Adipocyte (in vitro differentiated cells): ENCODE results near the gene USP36.

ENCODE experiments used
- DNase-seq: peaks from one replicate; pipeline ENCODE4 v3.0.0-alpha.2; 2015; ENCODE audit warnings: low read depth
- H3K27me3 ChIP-seq: replicated peaks from 2 replicates; pipeline ENCODE4 v1.7.0; 2013; ENCODE audit warnings: mild to moderate bottlenecking, low read length, moderate library complexity; ENCODE audit not compliant: control insufficient read depth, insufficient read depth
- H3K36me3 ChIP-seq: 2 replicates; pipeline ENCODE4 v1.7.0; 2013; ENCODE audit warnings: low read length, mild to moderate bottlenecking, moderate library complexity; ENCODE audit not compliant: control insufficient read depth, insufficient read depth, severe bottlenecking
- H3K4me1 ChIP-seq: 2 replicates; pipeline ENCODE4 v1.7.0; 2013; ENCODE audit warnings: mild to moderate bottlenecking, low read length, moderate library complexity; ENCODE audit not compliant: control insufficient read depth, insufficient read depth
- H3K4me3 ChIP-seq: 2 replicates; pipeline ENCODE4 v1.7.0; 2013; ENCODE audit warnings: mild to moderate bottlenecking, low read length, moderate library complexity
- H3K9ac ChIP-seq: 2 replicates; pipeline ENCODE4 v1.7.0; 2013; ENCODE audit warnings: mild to moderate bottlenecking, low read length, moderate library complexity
- H3K9me3 ChIP-seq: 2 replicates; pipeline ENCODE4 v1.7.0; 2013; ENCODE audit warnings: mild to moderate bottlenecking, low read length, moderate library complexity; ENCODE audit not compliant: control insufficient read depth

USP36 gene

GRCh38 chr17:78804777-78805176 is 35.8 kb downstream of the USP36 start:
- no peaks in the 10 kb centered on the region for H3K4me1 ChIP-seq
- no peak overlapping the region for H3K4me3 ChIP-seq
- H3K36me3 ChIP-seq, result peaks cover 76% of the 10 kb centered on the region
- H3K9ac ChIP-seq, result no peak overlapping the region
- DNase-seq, result no peak
- no peaks in the 10 kb centered on the region for H3K9me3 ChIP-seq
- no peaks in the 10 kb centered on the region for H3K27me3 ChIP-seq

DNA sequence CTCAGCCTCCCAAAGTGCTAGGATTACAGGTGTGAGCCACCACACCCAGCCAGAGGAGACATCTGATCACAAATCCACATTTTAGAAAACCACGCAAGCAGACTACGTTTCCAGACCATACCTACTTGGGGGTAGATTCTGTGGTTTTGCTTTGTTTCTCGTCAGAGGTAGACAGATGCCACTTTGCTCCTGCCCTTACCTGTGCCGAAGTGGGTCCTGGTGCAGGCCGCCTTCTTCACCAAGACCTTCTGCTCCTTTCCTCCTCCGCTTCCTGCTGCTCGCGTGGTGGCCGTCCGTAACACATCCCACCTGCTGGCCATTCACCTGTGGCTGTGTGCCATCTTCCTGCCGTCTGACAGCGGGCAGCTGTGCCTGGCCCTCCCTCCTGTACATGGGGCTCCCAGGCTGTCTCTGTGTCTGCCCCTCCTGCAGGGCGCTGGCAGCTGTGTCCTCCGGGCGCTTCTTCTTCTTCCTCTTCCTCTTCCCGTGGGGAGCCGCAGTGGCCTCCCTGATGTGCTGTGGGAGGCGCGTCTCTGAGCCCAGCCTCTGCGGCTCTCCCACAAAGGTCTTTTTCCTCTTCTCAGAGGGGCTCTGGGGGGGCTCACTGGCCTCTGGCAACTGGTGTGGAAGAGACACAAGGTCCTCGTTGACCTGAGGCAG is 37.3 kb downstream of the USP36 start:
- H3K4me1 ChIP-seq, result no peaks in the 10 kb centered on the region
- no peak overlapping the region for H3K9ac ChIP-seq
- H3K36me3 ChIP-seq, result peaks cover 74% of the 10 kb centered on the region
- no peak for DNase-seq
- no peaks in the 10 kb centered on the region for H3K9me3 ChIP-seq
- no peak overlapping the region for H3K4me3 ChIP-seq
- H3K27me3 ChIP-seq, result no peaks in the 10 kb centered on the region

DNA sequence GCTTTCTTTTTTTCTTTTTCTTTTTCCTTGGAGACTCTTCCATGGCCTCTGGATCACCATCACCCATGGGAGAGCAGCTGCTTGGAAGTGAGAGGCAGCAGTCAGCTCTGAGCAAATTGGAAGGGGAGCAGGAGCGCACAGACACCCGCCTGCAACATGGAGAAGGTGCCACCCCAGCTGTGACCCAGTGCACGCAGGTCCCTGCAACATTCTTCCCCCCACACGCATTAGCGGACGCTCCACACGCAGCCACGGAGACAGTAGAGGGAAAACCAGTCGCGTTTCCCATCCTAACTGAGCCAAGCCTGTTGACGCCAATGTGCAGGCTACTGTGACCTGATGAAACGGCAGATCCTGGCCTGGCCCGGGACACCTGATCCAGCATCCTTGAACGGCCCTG is 38.2 kb downstream of the USP36 start:
- H3K9ac ChIP-seq, result no peak overlapping the region
- DNase-seq, result no peak
- peaks cover 74% of the 10 kb centered on the region for H3K36me3 ChIP-seq
- no peaks in the 10 kb centered on the region for H3K27me3 ChIP-seq
- no peaks in the 10 kb centered on the region for H3K4me1 ChIP-seq
- H3K9me3 ChIP-seq, result no peaks in the 10 kb centered on the region
- H3K4me3 ChIP-seq, result no peak overlapping the region

DNA sequence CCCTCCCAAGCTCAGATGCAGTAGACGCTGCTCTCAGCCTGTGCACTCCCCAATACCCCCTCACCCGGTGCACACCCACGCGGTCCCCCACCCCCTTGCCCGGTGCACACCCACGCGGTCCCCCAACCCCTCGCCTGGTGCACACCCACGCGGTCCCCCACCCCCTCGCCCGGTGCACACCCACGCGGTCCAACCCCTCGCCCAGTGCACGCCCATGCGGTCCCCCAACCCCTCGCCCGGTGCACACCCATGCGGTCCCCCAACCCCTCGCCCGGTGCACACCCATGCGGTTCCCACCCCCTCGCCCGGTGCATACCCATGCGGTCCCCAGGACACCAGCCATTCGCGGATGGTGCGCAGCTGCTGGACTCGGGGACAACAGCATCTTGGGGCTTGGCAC is 38.6 kb downstream of the USP36 start:
- no peak overlapping the region for H3K4me3 ChIP-seq
- no peak for DNase-seq
- H3K4me1 ChIP-seq, result peaks cover 2% of the 10 kb centered on the region
- H3K27me3 ChIP-seq, result no peaks in the 10 kb centered on the region
- no peaks in the 10 kb centered on the region for H3K9me3 ChIP-seq
- H3K36me3 ChIP-seq, result peaks cover 74% of the 10 kb centered on the region
- H3K9ac ChIP-seq, result no peak overlapping the region

DNA sequence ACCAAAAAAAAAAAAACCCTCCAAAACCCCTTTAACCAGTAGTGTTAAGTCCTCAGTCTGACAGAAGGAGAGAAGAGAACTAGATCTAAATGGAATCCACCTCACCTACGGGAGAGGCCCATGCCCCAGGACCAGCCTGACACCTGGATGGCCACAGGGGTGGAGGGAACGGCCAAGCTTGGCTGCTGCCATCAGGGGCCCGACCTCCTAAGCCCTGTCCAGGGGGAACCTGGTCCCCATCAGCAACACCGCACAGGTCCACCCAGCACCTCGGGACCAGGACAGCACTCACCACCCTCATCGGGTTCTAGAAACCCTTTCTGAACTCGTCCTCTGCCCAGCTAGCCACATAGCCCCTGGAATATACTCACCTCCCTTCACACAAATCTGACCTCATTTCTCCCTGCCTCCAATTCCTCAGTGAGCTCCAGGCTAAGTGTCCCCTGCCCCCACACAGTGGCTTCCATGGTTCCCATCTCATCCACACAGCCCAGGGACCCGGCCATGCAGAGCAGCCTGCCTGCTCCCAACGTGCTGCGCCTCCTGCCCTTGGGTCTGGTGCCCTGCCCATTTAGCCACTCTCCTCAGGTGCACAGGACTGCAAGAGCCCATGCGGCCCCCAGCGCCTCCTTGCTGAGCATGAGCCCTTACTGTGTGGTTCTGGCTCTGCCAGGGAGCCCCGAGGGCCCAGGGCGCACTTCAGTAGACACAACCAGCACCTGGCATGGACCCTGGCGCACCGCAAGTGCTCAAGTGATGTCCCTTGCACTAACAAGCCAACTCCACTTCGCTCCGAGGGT is 40.3 kb downstream of the USP36 start:
- no peaks in the 10 kb centered on the region for H3K27me3 ChIP-seq
- no peak overlapping the region for H3K4me3 ChIP-seq
- H3K4me1 ChIP-seq, result peaks cover 4% of the 10 kb centered on the region
- H3K9me3 ChIP-seq, result no peaks in the 10 kb centered on the region
- H3K9ac ChIP-seq, result no peak overlapping the region
- DNase-seq, result no peak
- H3K36me3 ChIP-seq, result peaks cover 74% of the 10 kb centered on the region

- peaks cover 4% of the 10 kb centered on the region for H3K4me1 ChIP-seq
- DNase-seq, result peak; percentile 46
- no peak overlapping the region for H3K4me3 ChIP-seq
- no peaks in the 10 kb centered on the region for H3K27me3 ChIP-seq
- no peaks in the 10 kb centered on the region for H3K9me3 ChIP-seq
- peaks cover 77% of the 10 kb centered on the region for H3K36me3 ChIP-seq
- H3K9ac ChIP-seq, result no peak overlapping the region
These were observed 41.7 kb downstream of the USP36 start for GRCh38 chr17:78798695-78799559.

DNA sequence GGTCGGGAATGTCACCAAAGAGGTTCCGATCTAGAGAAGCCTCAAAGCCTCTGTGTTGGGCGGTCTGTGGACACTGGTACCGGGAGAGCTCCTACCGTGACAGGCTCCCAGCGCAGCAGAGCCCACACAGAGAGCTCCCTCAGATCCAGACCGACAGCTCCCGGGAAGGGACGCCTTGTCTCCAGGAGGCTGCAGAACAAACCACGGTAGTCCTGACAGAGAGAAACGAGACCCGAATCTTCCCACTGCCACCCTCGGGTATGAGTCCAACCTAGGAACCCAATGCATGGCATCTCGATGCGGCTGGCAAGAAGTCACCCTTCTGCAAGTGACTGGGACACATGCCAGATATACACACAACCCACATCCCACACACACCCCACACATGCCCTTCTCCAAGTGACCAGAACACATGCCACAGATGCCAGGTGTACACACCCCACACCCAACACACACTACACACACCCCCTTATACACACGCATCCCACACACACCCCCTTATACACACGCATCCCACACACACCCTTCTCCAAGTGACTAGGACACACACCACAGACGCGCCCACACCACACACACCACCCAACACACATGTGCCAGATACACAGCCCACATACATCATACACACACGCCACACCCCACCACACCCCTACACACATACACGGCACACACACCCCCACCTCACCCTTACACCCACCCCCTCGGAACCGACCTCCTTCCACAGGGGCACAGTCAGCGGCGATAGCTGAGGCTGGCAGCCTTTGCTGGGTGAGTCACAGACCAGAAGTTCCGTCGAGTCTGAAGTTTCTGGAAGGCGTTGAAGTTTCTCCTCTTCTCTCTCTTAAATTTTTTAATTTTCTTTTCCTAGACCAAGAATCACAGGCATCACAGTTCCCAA is 42.7 kb downstream of the USP36 start:
- H3K9me3 ChIP-seq, result no peaks in the 10 kb centered on the region
- no peak overlapping the region for H3K4me3 ChIP-seq
- peaks cover 4% of the 10 kb centered on the region for H3K4me1 ChIP-seq
- H3K27me3 ChIP-seq, result no peaks in the 10 kb centered on the region
- DNase-seq, result no peak
- no peak overlapping the region for H3K9ac ChIP-seq
- peaks cover 76% of the 10 kb centered on the region for H3K36me3 ChIP-seq

DNA sequence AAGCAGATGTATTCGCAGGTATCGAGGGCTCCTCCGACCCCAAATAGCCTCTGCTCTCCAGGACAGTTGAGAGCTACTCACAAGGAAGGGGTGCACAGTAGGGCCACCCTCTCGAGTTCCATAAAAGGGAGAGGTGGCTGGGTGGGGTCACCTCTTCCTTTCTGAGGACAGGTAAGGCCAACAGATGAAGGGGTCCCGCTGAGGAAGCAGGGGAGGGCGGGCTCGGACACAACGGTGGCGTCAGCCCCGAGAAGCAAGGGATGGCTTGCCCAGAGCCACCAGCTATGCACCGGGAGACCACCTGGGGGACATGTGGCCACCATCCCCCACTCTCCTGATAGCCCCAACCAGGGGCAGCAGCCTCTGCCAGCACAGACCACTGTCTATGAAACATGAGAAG is 43.4 kb downstream of the USP36 start:
- no peaks in the 10 kb centered on the region for H3K9me3 ChIP-seq
- no peak overlapping the region for H3K9ac ChIP-seq
- peaks cover 69% of the 10 kb centered on the region for H3K36me3 ChIP-seq
- no peak overlapping the region for H3K4me3 ChIP-seq
- H3K4me1 ChIP-seq, result peaks cover 5% of the 10 kb centered on the region
- no peaks in the 10 kb centered on the region for H3K27me3 ChIP-seq
- DNase-seq, result no peak

DNA sequence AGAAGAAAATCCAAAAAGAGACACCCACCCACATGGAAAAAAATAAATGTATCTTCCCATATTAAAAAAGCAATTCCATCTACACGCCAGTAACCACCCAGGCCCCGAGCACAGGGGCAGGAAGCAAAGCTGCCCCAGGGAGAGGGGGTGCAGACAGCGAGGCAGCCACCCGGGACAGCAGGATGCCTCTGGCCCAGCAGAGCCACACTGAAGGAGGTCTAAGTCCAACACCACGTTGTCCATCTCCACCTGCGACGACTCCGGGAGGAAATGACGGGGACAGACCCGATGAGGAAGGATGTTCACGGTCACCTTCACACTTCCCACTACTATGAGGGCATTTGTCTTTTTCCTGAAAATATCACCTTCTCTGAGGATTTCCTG is 44.1 kb downstream of the USP36 start:
- H3K36me3 ChIP-seq, result peaks cover 65% of the 10 kb centered on the region
- peaks cover 12% of the 10 kb centered on the region for H3K4me1 ChIP-seq
- H3K4me3 ChIP-seq, result no peak overlapping the region
- H3K9ac ChIP-seq, result no peak overlapping the region
- no peaks in the 10 kb centered on the region for H3K9me3 ChIP-seq
- DNase-seq, result no peak
- no peaks in the 10 kb centered on the region for H3K27me3 ChIP-seq

DNA sequence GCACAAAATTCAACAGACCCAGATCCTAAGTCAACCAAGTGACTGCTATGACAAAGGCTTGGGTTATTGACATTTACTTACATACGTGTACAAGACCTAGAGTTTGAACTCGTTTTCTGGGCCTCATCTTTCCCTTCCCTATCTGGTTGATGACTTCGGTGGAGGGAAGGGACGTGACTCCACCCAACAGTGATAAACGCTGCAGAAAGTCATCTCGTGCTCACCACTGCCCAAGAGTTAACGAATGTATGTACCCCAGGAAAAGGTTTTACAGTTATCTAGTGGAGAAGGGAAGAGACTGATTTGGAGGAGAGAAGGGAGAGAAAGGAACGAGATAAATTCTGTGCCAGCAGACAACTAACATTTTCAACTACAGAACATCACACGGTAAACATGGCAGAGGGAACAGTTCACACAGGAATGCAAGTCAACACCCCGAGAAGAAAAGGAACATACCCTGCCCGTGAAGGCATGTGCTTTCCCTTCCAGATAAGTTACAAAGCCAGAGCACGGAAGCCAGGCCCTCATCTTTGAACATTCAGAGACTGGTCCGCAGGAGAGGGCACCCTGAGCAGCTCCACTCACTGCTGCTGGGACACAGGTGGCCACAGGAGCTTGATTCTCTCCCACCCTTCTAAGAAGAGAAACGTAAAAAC is 44.6 kb downstream of the USP36 start:
- no peaks in the 10 kb centered on the region for H3K9me3 ChIP-seq
- no peak for DNase-seq
- H3K4me1 ChIP-seq, result peaks cover 17% of the 10 kb centered on the region
- H3K36me3 ChIP-seq, result peaks cover 61% of the 10 kb centered on the region
- H3K4me3 ChIP-seq, result no peak overlapping the region
- no peaks in the 10 kb centered on the region for H3K27me3 ChIP-seq
- H3K9ac ChIP-seq, result no peak overlapping the region
